Measurements from ENCODE around the gene TFDP1.

DNA sequence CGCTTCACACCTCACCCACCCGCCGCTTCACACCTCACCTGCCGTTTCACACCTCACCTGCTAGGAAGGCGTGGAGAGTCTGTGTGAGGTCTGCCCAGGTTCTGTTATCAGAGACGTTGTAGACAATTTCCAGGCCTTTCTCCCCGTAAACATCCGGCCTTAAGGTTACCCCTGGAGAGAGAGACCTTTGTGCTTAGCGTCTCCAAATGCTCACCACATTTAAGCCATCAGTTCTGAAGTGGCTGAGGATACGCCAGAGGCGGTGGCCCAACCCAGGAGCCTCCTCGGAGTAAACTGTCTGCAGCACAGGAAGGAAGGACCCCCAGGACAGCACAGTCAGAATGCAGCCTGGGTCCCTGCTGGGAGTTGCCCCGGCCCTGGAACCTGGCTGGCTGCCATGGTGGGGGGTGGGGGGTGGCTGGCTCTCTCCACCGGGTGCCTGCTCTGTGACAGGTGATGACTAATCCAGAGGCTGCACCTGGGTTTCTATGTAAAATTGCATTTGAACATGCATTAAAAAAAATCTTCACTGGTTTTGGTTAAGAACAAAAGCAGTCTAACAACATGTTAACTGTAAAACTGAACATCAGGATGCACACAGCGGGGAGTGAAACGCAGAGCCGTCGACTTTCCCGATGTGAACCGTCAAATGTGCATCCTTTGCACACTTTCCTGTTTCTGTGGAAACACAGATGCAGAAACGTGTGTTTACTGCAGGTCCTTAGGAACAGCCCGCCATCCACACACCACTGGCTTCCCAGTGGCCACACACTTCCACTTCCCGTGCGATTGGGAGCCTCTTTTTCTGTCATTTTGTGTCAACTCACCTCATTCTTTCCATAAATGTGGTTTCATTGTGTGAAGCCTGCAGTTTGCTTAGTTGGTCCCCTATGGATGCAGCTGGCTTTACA lies 69.0 kb downstream of the TFDP1 start:
- TF ChIP-seq CTCF (conservative IDR thresholded peaks at IDR 0.05), result no peak
- TF ChIP-seq EZH2 (IDR thresholded peaks at IDR 0.05; ENCODE audit: low read depth), result no peak
